Measurements from ENCODE around the gene TBC1D17. TPM values are rescaled to one million over a fixed set of nuclear protein-coding genes. Genes with fewer than 3 reads are reported as not detected.

Gene TBC1D17
- total RNA-seq, 4 donors from 2014 or later: 48.7 to 84.3 (median 66.4) TPM

DNA sequence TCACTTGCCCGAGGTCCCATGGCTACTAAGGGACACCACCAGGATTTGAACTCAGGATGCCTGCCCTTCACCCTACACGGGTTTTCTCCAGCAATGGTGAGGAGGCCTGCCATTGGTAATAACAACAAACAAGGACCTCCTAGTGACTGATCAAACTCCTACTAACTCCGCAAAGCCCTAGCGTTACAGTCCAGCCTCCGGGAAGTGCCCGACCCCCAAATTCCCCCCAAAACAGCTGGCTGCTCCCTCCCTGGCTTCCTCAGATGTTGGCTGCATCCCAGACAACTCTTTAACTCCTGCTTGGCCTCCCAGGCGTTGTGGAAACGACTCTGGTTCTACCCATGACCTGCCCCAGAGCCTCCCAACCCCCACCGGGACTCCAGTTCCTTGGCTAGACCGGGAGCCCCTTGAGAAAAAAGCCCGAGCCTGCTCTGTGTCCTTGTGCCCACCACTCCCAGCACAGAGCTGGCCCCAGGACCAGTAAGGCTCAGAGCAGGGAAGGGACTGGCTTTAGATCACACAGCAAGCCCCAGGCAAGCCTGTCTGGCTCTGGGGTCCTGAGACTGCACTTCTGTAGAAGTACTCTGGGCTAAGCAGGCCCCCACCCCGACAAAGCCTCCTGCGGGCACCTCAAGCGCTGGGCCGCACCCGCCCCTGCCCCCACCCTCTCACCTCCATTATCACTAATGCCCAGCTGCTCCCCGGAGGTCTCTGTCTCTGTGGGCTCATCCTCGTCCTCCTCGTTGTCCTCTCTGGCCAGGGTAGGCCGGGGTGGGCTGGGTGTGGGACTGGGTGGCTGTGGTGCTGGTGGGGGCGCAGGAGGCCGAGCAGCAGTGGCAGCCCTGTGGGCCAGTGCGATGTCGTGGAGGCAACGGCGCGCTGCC lies 5.0 kb upstream of the TBC1D17 start:
- no peak overlapping the region for H3K4me3 ChIP-seq
- peaks cover 0 to 16% of the 10 kb centered on the region in 2 donors for H3K36me3 ChIP-seq
- H3K27ac ChIP-seq: peak overlapping the region in 2 of 4 donors; percentile 5 to 45
- no peak for ATAC-seq
- in situ Hi-C loops (cut with MboI; ENCODE audit: low sequenced_read_pairs in 4 of 4) (loop anchor here in 2 of 4 donors (10.0 kb wide), 1 partner anchor 58 kb away; the partner anchor contains the start of genes FUZ (in 2 of the 2) and MED25 (in 2 of the 2)), intact Hi-C loops (cut with DNase I; ENCODE audit: low total_unique reads) (loop anchor here (10.0 kb wide), 1 partner anchor 1238 kb away; the partner anchor contains the start of gene DBP)
- TF ChIP-seq, protein P1, sequence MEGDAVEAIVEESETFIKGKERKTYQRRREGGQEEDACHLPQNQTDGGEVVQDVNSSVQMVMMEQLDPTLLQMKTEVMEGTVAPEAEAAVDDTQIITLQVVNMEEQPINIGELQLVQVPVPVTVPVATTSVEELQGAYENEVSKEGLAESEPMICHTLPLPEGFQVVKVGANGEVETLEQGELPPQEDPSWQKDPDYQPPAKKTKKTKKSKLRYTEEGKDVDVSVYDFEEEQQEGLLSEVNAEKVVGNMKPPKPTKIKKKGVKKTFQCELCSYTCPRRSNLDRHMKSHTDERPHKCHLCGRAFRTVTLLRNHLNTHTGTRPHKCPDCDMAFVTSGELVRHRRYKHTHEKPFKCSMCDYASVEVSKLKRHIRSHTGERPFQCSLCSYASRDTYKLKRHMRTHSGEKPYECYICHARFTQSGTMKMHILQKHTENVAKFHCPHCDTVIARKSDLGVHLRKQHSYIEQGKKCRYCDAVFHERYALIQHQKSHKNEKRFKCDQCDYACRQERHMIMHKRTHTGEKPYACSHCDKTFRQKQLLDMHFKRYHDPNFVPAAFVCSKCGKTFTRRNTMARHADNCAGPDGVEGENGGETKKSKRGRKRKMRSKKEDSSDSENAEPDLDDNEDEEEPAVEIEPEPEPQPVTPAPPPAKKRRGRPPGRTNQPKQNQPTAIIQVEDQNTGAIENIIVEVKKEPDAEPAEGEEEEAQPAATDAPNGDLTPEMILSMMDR (IDR thresholded peaks at IDR 0.05 in 4 of 5, conservative IDR thresholded peaks at IDR 0.05 in 1 of 5): no peak
- TF ChIP-seq POLR2A (IDR thresholded peaks at IDR 0.05): no peak
- H3K9me3 ChIP-seq: no peaks in the 10 kb centered on the region
- DNase-seq: no peak
- peaks cover 48% of the 10 kb centered on the region in 2 donors for H3K4me1 ChIP-seq
- no peaks in the 10 kb centered on the region for H3K27me3 ChIP-seq

DNA sequence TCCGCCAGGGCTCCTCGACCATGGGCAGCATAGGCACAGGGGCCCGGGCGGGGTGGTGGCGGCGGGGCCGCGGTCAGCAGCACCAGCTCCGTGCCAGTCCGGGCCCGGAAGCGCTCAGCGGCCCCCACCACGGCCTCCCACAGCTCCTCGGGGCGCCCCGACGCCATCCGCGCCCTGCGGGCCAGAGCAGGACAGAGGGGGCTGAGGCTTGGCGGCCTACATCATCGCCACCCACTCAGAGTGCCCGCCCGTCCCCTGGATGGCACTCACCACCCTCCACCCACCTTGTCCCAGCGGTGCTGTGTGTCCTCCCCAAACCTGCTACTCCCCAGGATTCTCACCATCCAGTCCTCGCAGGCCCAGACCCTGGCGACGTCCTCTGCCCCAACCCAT lies 4.4 kb upstream of the TBC1D17 start:
- TF ChIP-seq, protein P1 (IDR thresholded peaks at IDR 0.05 in 4 of 5, conservative IDR thresholded peaks at IDR 0.05 in 1 of 5): no peak
- TF ChIP-seq POLR2A (IDR thresholded peaks at IDR 0.05): no peak

DNA sequence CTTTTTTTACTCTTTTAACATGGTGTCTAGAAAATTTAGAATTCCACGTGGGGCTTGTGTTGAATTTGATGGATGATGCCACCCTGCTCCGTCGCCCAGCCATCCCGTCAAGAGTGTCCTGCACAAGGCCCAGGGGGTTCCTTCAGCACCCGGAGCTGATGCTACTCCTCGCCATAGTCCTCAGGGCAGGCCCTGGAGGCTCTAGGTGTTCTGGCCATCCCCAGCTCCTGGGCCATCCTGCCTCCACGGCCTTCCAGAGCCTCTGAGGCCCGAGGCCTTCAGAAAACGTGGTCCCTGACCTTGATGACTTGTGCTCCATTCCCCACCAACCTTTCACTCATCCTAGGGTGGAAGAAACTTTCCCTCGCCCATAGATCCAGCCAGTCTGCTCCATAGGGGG lies 3.7 kb upstream of the TBC1D17 start:
- in situ Hi-C loops (cut with MboI; ENCODE audit: low sequenced_read_pairs in 4 of 4): loop anchor here in 2 of 4 donors (10.0 kb wide), 1 partner anchor 59 kb away; the partner anchor contains the start of genes FUZ (in 2 of the 2) and MED25 (in 2 of the 2)
- Histone ChIP-seq H3K36me3 (peaks cover 0 to 20% of the 10 kb centered on the region in 2 donors), H3K27me3 (no peaks in the 10 kb centered on the region), H3K4me3 (no peak overlapping the region), H3K4me1 (peaks cover 42 to 44% of the 10 kb centered on the region in 2 donors), H3K9me3 (no peaks in the 10 kb centered on the region), H3K27ac (peak overlapping the region in 3 of 4 donors; percentile 91 to 100 (median 99))
- TF ChIP-seq, protein P1 (IDR thresholded peaks at IDR 0.05 in 4 of 5, conservative IDR thresholded peaks at IDR 0.05 in 1 of 5): no peak
- TF ChIP-seq POLR2A (IDR thresholded peaks at IDR 0.05): no peak
- ATAC-seq (no peak), DNase-seq (no peak)
- intact Hi-C loops (cut with DNase I; ENCODE audit: low total_unique reads): loop anchor here (10.0 kb wide), 1 partner anchor 1239 kb away; the partner anchor contains the start of gene DBP

More for the DNA sequence above, 4.4 kb upstream of the TBC1D17 start:
- Histone ChIP-seq H3K36me3 (peaks cover 0 to 16% of the 10 kb centered on the region in 2 donors), H3K27me3 (no peaks in the 10 kb centered on the region), H3K4me3 (no peak overlapping the region), H3K4me1 (peaks cover 42 to 44% of the 10 kb centered on the region in 2 donors), H3K9me3 (no peaks in the 10 kb centered on the region), H3K27ac (no peak overlapping the region)
- in situ Hi-C loops (cut with MboI; ENCODE audit: low sequenced_read_pairs in 4 of 4) (loop anchor here in 2 of 4 donors (10.0 kb wide), 1 partner anchor 58 kb away; the partner anchor contains the start of genes FUZ (in 2 of the 2) and MED25 (in 2 of the 2)), intact Hi-C loops (cut with DNase I; ENCODE audit: low total_unique reads) (loop anchor here (10.0 kb wide), 1 partner anchor 1238 kb away; the partner anchor contains the start of gene DBP)
- DNase-seq: no peak
- no peak for ATAC-seq

DNA sequence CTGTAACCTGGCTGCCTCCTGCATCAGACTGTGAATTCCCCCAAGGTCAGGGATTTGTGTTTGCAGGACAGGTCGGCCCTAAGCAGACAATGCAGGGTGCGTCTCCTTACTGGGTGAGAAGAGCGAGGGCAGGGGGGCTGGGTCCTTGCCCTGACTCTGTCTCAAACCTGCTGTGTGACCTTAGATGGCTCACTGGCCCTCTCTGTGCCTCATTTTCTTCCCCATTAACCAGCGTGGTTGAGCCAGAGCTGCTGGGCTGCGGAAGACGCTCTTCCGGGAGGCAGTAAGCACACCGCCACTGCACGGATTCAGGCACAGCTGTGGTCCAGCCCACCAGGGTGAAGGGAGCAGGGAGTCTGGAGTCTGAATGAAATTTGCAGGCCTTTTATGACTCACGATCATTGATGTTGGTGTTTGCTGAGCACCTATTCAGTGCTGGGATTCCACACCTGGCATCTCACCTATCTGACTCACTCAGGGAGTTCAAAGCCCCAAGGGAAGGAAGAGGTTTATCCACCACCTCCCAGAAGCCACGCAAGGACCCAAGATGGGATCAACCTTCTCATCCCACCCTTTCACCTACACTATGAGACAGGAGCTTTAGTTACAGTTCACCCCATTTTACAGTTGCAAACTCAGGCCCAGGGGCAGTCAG lies 2.9 kb upstream of the TBC1D17 start:
- peaks cover 0 to 28% of the 10 kb centered on the region in 2 donors for H3K36me3 ChIP-seq
- no peak for DNase-seq
- H3K9me3 ChIP-seq: no peaks in the 10 kb centered on the region
- no peak for ATAC-seq
- H3K27me3 ChIP-seq: no peaks in the 10 kb centered on the region
- TF ChIP-seq, protein P1 (IDR thresholded peaks at IDR 0.05 in 4 of 5, conservative IDR thresholded peaks at IDR 0.05 in 1 of 5): no peak
- no peak for TF ChIP-seq POLR2A (IDR thresholded peaks at IDR 0.05)
- H3K4me1 ChIP-seq: peaks cover 40 to 47% of the 10 kb centered on the region in 2 donors
- intact Hi-C loops (cut with DNase I; ENCODE audit: low total_unique reads) (loop anchor here (5.0 to 10.0 kb wide), 4 partner anchors 328 to 1240 kb away; partner anchors contain the start of genes DBP, MYH14 and RPS11), in situ Hi-C loops (cut with MboI; ENCODE audit: low sequenced_read_pairs in 4 of 4) (loop anchor here in 2 of 4 donors (10.0 kb wide), 1 partner anchor 60 kb away; the partner anchor contains the start of genes FUZ (in 2 of the 2) and MED25 (in 2 of the 2))
- H3K27ac ChIP-seq: peak overlapping the region; percentile 91 to 100 (median 99)
- H3K4me3 ChIP-seq: peak overlapping the region in 1 of 4 donors; percentile 92
